Measurements from ENCODE around the gene ZNF274.

The ZNF274 gene

DNA sequence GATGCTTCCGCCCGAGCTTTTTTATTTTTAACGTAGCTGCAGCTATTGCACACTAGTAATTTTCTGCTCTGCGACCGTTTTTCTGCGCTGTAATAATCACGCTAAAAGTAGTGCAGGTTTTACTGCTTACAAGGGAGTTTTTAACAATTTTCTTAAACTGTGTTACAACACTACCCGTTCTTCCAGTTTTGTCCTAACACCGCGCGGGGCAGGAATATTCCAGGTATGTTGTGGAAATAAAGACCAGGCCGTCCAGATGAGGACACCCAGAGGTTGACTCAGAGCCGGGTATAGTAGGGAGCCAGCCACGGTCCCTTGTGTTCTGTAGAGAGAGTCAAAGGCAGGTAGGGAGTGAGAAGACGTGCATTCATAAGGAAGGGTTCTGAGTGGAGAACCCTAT lies 21.7 kb downstream of the ZNF274 start:
- no peaks in the 10 kb centered on the region for H3K4me1 ChIP-seq
- H3K9ac ChIP-seq, result no peak overlapping the region
- H3K27me3 ChIP-seq (ENCODE audit: control insufficient read depth, insufficient read depth, low read length), result no peaks in the 10 kb centered on the region
- H3K79me2 ChIP-seq, result no peaks in the 10 kb centered on the region
- H3K36me3 ChIP-seq (ENCODE audit: control insufficient read depth, insufficient read depth, low read length), result peaks cover 28% of the 10 kb centered on the region
- no peak for TF ChIP-seq CTCF (IDR thresholded peaks at IDR 0.05)
- H3K4me3 ChIP-seq (ENCODE audit: low read depth, low read length), result no peak overlapping the region
- peaks cover 37% of the 10 kb centered on the region for H3K9me3 ChIP-seq (ENCODE audit: control insufficient read depth, low read length)
- no peak overlapping the region for H2AFZ ChIP-seq
- H3K27ac ChIP-seq, result no peak overlapping the region
- H3K4me2 ChIP-seq (ENCODE audit: low read length), result no peak overlapping the region

DNA sequence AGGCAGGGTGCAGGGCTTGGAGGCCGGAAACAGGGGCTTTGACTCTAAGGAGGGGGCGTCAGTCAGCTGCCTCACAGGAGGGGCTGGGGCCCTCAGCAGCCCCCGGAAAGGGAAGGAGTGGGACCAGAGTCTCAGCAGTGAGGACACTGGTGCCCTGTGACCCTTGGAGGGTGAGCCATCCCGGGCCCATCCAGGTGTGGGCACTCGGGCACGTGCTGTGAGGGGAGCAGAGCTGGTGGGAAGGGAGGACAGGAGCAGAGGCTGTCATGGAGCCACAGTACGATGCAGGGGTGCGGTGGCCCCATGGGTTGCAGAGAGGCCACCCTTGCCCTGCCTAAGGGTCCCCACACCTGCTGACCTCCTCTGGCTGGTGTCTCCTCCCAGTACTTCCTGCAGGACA lies 26.7 kb downstream of the ZNF274 start:
- no peaks in the 10 kb centered on the region for H3K4me1 ChIP-seq
- no peak for TF ChIP-seq CTCF (IDR thresholded peaks at IDR 0.05)
- H3K27ac ChIP-seq, result no peak overlapping the region
- H3K79me2 ChIP-seq, result no peaks in the 10 kb centered on the region
- H3K9me3 ChIP-seq (ENCODE audit: control insufficient read depth, low read length), result peaks cover 29% of the 10 kb centered on the region
- H3K4me3 ChIP-seq (ENCODE audit: low read depth, low read length), result no peak overlapping the region
- no peak overlapping the region for H2AFZ ChIP-seq
- no peak overlapping the region for H3K4me2 ChIP-seq (ENCODE audit: low read length)
- no peak overlapping the region for H3K9ac ChIP-seq
- peaks cover 39% of the 10 kb centered on the region for H3K36me3 ChIP-seq (ENCODE audit: control insufficient read depth, insufficient read depth, low read length)
- no peaks in the 10 kb centered on the region for H3K27me3 ChIP-seq (ENCODE audit: control insufficient read depth, insufficient read depth, low read length)

DNA sequence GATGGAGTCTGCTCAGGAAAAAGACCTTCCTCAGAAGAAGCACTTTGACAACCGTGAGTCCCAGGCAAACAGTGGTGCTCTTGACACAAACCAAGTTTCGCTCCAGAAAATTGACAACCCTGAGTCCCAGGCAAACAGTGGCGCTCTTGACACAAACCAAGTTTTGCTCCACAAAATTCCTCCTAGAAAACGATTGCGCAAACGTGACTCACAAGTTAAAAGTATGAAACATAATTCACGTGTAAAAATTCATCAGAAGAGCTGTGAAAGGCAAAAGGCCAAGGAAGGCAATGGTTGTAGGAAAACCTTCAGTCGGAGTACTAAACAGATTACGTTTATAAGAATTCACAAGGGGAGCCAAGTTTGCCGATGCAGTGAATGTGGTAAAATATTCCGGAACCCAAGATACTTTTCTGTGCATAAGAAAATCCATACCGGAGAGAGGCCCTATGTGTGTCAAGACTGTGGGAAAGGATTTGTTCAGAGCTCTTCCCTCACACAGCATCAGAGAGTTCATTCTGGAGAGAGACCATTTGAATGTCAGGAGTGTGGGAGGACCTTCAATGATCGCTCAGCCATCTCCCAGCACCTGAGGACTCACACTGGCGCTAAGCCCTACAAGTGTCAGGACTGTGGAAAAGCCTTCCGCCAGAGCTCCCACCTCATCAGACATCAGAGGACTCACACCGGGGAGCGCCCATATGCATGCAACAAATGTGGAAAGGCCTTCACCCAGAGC lies 29.6 kb downstream of the ZNF274 start:
- H3K36me3 ChIP-seq (ENCODE audit: control insufficient read depth, insufficient read depth, low read length), result peaks cover 25% of the 10 kb centered on the region
- H3K4me1 ChIP-seq, result no peaks in the 10 kb centered on the region
- no peak for TF ChIP-seq CTCF (IDR thresholded peaks at IDR 0.05)
- H3K9me3 ChIP-seq (ENCODE audit: control insufficient read depth, low read length), result peaks cover 9% of the 10 kb centered on the region
- no peaks in the 10 kb centered on the region for H3K79me2 ChIP-seq
- no peak overlapping the region for H2AFZ ChIP-seq
- H3K4me2 ChIP-seq (ENCODE audit: low read length), result no peak overlapping the region
- H3K27me3 ChIP-seq (ENCODE audit: control insufficient read depth, insufficient read depth, low read length), result no peaks in the 10 kb centered on the region
- H3K27ac ChIP-seq, result no peak overlapping the region
- no peak overlapping the region for H3K9ac ChIP-seq
- H3K4me3 ChIP-seq (ENCODE audit: low read depth, low read length), result no peak overlapping the region

- Histone ChIP-seq H3K79me2 (no peaks in the 10 kb centered on the region), H3K36me3 (ENCODE audit: control insufficient read depth, insufficient read depth, low read length) (peaks cover 25% of the 10 kb centered on the region), H3K9ac (no peak overlapping the region), H3K4me1 (no peaks in the 10 kb centered on the region), H3K27me3 (ENCODE audit: control insufficient read depth, insufficient read depth, low read length) (no peaks in the 10 kb centered on the region), H3K9me3 (ENCODE audit: control insufficient read depth, low read length) (peaks cover 7% of the 10 kb centered on the region), H2AFZ (no peak overlapping the region), H3K4me3 (ENCODE audit: low read depth, low read length) (no peak overlapping the region), H3K4me2 (ENCODE audit: low read length) (no peak overlapping the region), H3K27ac (no peak overlapping the region)
- no peak for TF ChIP-seq CTCF (IDR thresholded peaks at IDR 0.05)
Measured at GRCh38 chr19:58213075-58213369, 30.2 kb downstream of the ZNF274 start.

DNA sequence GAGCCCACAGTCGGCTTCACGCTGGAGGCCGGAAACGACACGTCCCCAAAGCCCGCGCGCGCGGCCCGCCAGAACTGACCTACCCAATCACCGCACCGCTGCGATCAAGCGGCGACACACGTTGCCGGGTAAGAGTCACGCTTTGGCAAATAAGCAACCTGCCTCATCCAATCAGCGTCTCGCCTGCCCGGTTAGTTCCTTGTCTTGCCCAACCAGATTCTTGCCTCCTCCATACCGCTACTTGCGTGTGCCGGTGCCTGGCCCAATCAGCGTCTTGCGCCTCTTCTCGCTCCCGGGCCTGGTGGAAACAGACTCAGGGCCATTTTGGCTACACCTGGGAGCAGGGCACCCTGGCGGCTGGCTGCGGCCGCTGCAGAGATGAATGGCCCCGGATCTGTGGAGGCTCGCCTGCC lies 34.2 kb downstream of the ZNF274 start:
- Histone ChIP-seq H3K79me2 (no peaks in the 10 kb centered on the region), H3K36me3 (ENCODE audit: control insufficient read depth, insufficient read depth, low read length) (peaks cover 10% of the 10 kb centered on the region), H3K27me3 (ENCODE audit: control insufficient read depth, insufficient read depth, low read length) (no peaks in the 10 kb centered on the region), H3K27ac (no peak overlapping the region), H3K9ac (no peak overlapping the region), H3K9me3 (ENCODE audit: control insufficient read depth, low read length) (peaks cover 7% of the 10 kb centered on the region), H2AFZ (no peak overlapping the region), H3K4me2 (ENCODE audit: low read length) (no peak overlapping the region), H3K4me3 (ENCODE audit: low read depth, low read length) (no peak overlapping the region), H3K4me1 (no peaks in the 10 kb centered on the region)
- no peak for TF ChIP-seq CTCF (IDR thresholded peaks at IDR 0.05)
